Coronary artery (tissue), 2 donors: ENCODE measurements around the gene PLEKHN1.
"Not testable (repeated sequence)": the region's sequence is repeated elsewhere in the genome, so short reads cannot be mapped to it uniquely, and the experiment has no call there.

Experiments
- DNase-seq: peaks from one replicate; pipeline ENCODE4 v3.0.0-alpha.2; 2017; ENCODE audit warnings: low spot score
- H3K27ac ChIP-seq, 2 donors: fragments of 200-600 bp; sonication (generic); one replicate each; pipeline ENCODE4 v1.5.1; 2016 to 2019
- H3K4me3 ChIP-seq: fragments of 200-600 bp; sonication (generic); 2 replicates; pipeline ENCODE4 v1.5.1; 2016; ENCODE audit warnings: mild to moderate bottlenecking, moderate library complexity
- CTCF ChIP-seq: fragments of 200-600 bp; sonication (generic); IDR thresholded peaks from one replicate; pipeline ENCODE4 v1.5.1; 2019; ENCODE audit warnings: antibody characterized with exemption

PLEKHN1 gene

GRCh38 chr1:985126-985525 is 18.8 kb downstream of the PLEKHN1 start:
- Histone ChIP-seq H3K4me3 (no peak overlapping the region), H3K27ac (no peak overlapping the region)
- no peak for TF ChIP-seq CTCF
- DNase-seq = no peak

GRCh38 chr1:988061-988460 is 21.8 kb downstream of the PLEKHN1 start:
- not testable (repeated sequence) for H3K4me3 ChIP-seq, DNase-seq, H3K27ac ChIP-seq

GRCh38 chr1:991275-991674 is 25.0 kb downstream of the PLEKHN1 start:
- not testable (repeated sequence) for DNase-seq

GRCh38 chr1:991895-992294 is 25.6 kb downstream of the PLEKHN1 start:
- Histone ChIP-seq H3K4me3 (no peak overlapping the region), H3K27ac (no peak overlapping the region)
- DNase-seq = no peak
- no peak for TF ChIP-seq CTCF

More at GRCh38 chr1:991275-991674, 25.0 kb downstream of the PLEKHN1 start:
- not testable (repeated sequence) for H3K27ac ChIP-seq, H3K4me3 ChIP-seq

- H3K27ac ChIP-seq = no peak overlapping the region
- TF ChIP-seq CTCF = no peak
- no peak for DNase-seq
- H3K4me3 ChIP-seq = no peak overlapping the region
These were observed 26.1 kb downstream of the PLEKHN1 start for GRCh38 chr1:992362-992761.

- DNase-seq = no peak
- no peak overlapping the region for H3K4me3 ChIP-seq
- H3K27ac ChIP-seq = no peak overlapping the region
- no peak for TF ChIP-seq CTCF
These were observed 27.2 kb downstream of the PLEKHN1 start for GRCh38 chr1:993379-993995.

GRCh38 chr1:994546-994945 is 28.3 kb downstream of the PLEKHN1 start:
- H3K27ac ChIP-seq, H3K4me3 ChIP-seq, DNase-seq: not testable (repeated sequence)

- no peak for DNase-seq
- no peak for TF ChIP-seq CTCF
- Histone ChIP-seq H3K4me3 (no peak overlapping the region), H3K27ac (no peak overlapping the region)
These were observed 29.7 kb downstream of the PLEKHN1 start for GRCh38 chr1:995665-996633.
